Measurements from ENCODE around the gene PEAK1. TPM values are rescaled to one million over a fixed set of nuclear protein-coding genes. Genes with fewer than 3 reads are reported as not detected.

PEAK1 gene
- total and polyA plus RNA-seq, 4 donors: 8.6 to 147 (median 40.2) TPM

GRCh38 chr15:77171221-77171967 is 248.5 kb downstream of the PEAK1 start:
- TF ChIP-seq CTCF (IDR thresholded peaks at IDR 0.05; ENCODE audit: control extremely low read depth, extremely low read depth): no peak
- no peaks in the 10 kb centered on the region for H3K9me3 ChIP-seq (ENCODE audit: control insufficient read depth in 4 of 4, insufficient read depth in 3 of 4, low read length in 3 of 4)
- ATAC-seq (ENCODE audit: insufficient read depth, low FRiP score) (no peak), DNase-seq (no peak)
- H3K9ac ChIP-seq (ENCODE audit: insufficient read depth in 1 of 2, low read length in 2 of 2): no peak overlapping the region
- no peaks in the 10 kb centered on the region for H3K36me3 ChIP-seq (ENCODE audit: control insufficient read depth in 4 of 4, insufficient read depth in 4 of 4, low read length in 4 of 4)
- H3K27me3 ChIP-seq (ENCODE audit: control insufficient read depth in 3 of 3, insufficient read depth in 3 of 3, low read length in 2 of 3): no peaks in the 10 kb centered on the region
- H3K27ac ChIP-seq (ENCODE audit: low read depth in 1 of 2, low read length in 1 of 2): no peak overlapping the region
- no peak overlapping the region for H3K4me3 ChIP-seq
- WGBS, 2 donors: 95% methylated on average over 2 of the region's 2 CpGs
- H3K4me1 ChIP-seq (ENCODE audit: control insufficient read depth in 5 of 5, insufficient read depth in 5 of 5, low read length in 5 of 5): peaks cover 0 to 17% (median 0%) of the 10 kb centered on the region in 5 donors

- no peaks in the 10 kb centered on the region for H3K36me3 ChIP-seq (ENCODE audit: control insufficient read depth in 4 of 4, insufficient read depth in 4 of 4, low read length in 4 of 4)
- TF ChIP-seq CTCF (IDR thresholded peaks at IDR 0.05; ENCODE audit: control extremely low read depth, extremely low read depth): no peak
- WGBS, 2 donors: 80 to 89% methylated on average over 3 of the region's 3 CpGs
- H3K4me1 ChIP-seq (ENCODE audit: control insufficient read depth in 5 of 5, insufficient read depth in 5 of 5, low read length in 5 of 5): peaks cover 0 to 16% (median 0%) of the 10 kb centered on the region in 5 donors
- no peaks in the 10 kb centered on the region for H3K9me3 ChIP-seq (ENCODE audit: control insufficient read depth in 4 of 4, insufficient read depth in 3 of 4, low read length in 3 of 4)
- H3K4me3 ChIP-seq: no peak overlapping the region
- H3K9ac ChIP-seq (ENCODE audit: insufficient read depth in 1 of 2, low read length in 2 of 2): no peak overlapping the region
- H3K27me3 ChIP-seq (ENCODE audit: control insufficient read depth in 3 of 3, insufficient read depth in 3 of 3, low read length in 2 of 3): no peaks in the 10 kb centered on the region
- no peak overlapping the region for H3K27ac ChIP-seq (ENCODE audit: low read depth in 1 of 2, low read length in 1 of 2)
- DNase-seq (no peak), ATAC-seq (ENCODE audit: insufficient read depth, low FRiP score) (no peak)
These were observed 251.3 kb downstream of the PEAK1 start for GRCh38 chr15:77168616-77169015.

GRCh38 chr15:77168141-77168540 is 251.8 kb downstream of the PEAK1 start:
- DNase-seq (no peak), ATAC-seq (ENCODE audit: insufficient read depth, low FRiP score) (no peak)
- WGBS, 2 donors: 77 to 80% methylated on average over 5 of the region's 5 CpGs

More at GRCh38 chr15:77168141-77168540, 251.8 kb downstream of the PEAK1 start:
- H3K9ac ChIP-seq (ENCODE audit: insufficient read depth in 1 of 2, low read length in 2 of 2): no peak overlapping the region
- H3K4me1 ChIP-seq (ENCODE audit: control insufficient read depth in 5 of 5, insufficient read depth in 5 of 5, low read length in 5 of 5): peaks cover 0 to 13% (median 0%) of the 10 kb centered on the region in 5 donors
- no peak overlapping the region for H3K27ac ChIP-seq (ENCODE audit: low read depth in 1 of 2, low read length in 1 of 2)
- TF ChIP-seq CTCF (IDR thresholded peaks at IDR 0.05; ENCODE audit: control extremely low read depth, extremely low read depth): no peak
- no peaks in the 10 kb centered on the region for H3K36me3 ChIP-seq (ENCODE audit: control insufficient read depth in 4 of 4, insufficient read depth in 4 of 4, low read length in 4 of 4)
- H3K4me3 ChIP-seq: no peak overlapping the region
- H3K9me3 ChIP-seq (ENCODE audit: control insufficient read depth in 4 of 4, insufficient read depth in 3 of 4, low read length in 3 of 4): no peaks in the 10 kb centered on the region
- no peaks in the 10 kb centered on the region for H3K27me3 ChIP-seq (ENCODE audit: control insufficient read depth in 3 of 3, insufficient read depth in 3 of 3, low read length in 2 of 3)

Data from lung (tissue), 12 donors.